Measurements from ENCODE around the gene KLHL29. TPM values are rescaled to one million over a fixed set of nuclear protein-coding genes. Genes with fewer than 3 reads are reported as not detected.
"Not testable (repeated sequence)": the region's sequence is repeated elsewhere in the genome, so short reads cannot be mapped to it uniquely, and the experiment has no call there.

The KLHL29 gene
- polyA plus RNA-seq, 6 donors from 2014 or later: 0.08 to 0.50 (median 0.28) TPM; not detected in 2

- H3K27ac Mint-ChIP-seq: peak overlapping the region in 1 of 6 donors; percentile 80
- no peak for ATAC-seq (ENCODE audit: low read depth in 2 of 2)
- DNase-seq: no peak
- peaks cover 57 to 74% (median 66%) of the 10 kb centered on the region in 3 donors for H3K27me3 Mint-ChIP-seq
- peaks cover 0 to 8% of the 10 kb centered on the region in 2 donors for H3K36me3 Mint-ChIP-seq
- peaks cover 10 to 20% (median 13%) of the 10 kb centered on the region in 3 donors for H3K4me1 Mint-ChIP-seq
- peaks cover 0 to 2% (median 0%) of the 10 kb centered on the region in 7 donors for H3K9me3 Mint-ChIP-seq
- H3K4me3 Mint-ChIP-seq: peak overlapping the region in 1 of 8 donors; percentile 53
Measured at GRCh38 chr2:23388294-23388693, 3.3 kb downstream of the KLHL29 start.

GRCh38 chr2:23388756-23389514, 4.0 kb downstream of the KLHL29 start:
- Mint-ChIP-seq H3K27me3 (peaks cover 57 to 74% (median 66%) of the 10 kb centered on the region in 3 donors), H3K27ac (peak overlapping the region in 3 of 6 donors; percentile 46 to 84 (median 80)), H3K4me1 (peaks cover 10 to 20% (median 13%) of the 10 kb centered on the region in 3 donors), H3K36me3 (peaks cover 0 to 7% of the 10 kb centered on the region in 2 donors), H3K9me3 (no peaks in the 10 kb centered on the region), H3K4me3 (peak overlapping the region in 1 of 8 donors; percentile 53)
- no peak for DNase-seq
- no peak for ATAC-seq (ENCODE audit: low read depth in 2 of 2)

GRCh38 chr2:23390152-23390551, 5.2 kb downstream of the KLHL29 start:
- Mint-ChIP-seq H3K36me3 (no peaks in the 10 kb centered on the region), H3K9me3 (no peaks in the 10 kb centered on the region), H3K27ac (no peak overlapping the region), H3K27me3 (peaks cover 61 to 78% (median 71%) of the 10 kb centered on the region in 3 donors), H3K4me3 (no peak overlapping the region), H3K4me1 (peaks cover 5 to 13% (median 6%) of the 10 kb centered on the region in 3 donors)
- DNase-seq (no peak), ATAC-seq (ENCODE audit: low read depth in 2 of 2) (no peak)

GRCh38 chr2:23391237-23391736, 6.3 kb downstream of the KLHL29 start:
- ATAC-seq (ENCODE audit: low read depth in 2 of 2); H3K4me3 Mint-ChIP-seq; DNase-seq; H3K9me3 Mint-ChIP-seq; H3K27ac Mint-ChIP-seq; H3K36me3 Mint-ChIP-seq: not testable (repeated sequence)
- Mint-ChIP-seq H3K27me3 (peaks cover 62 to 79% (median 74%) of the 10 kb centered on the region in 3 donors), H3K4me1 (peaks cover 2 to 11% (median 3%) of the 10 kb centered on the region in 3 donors)

GRCh38 chr2:23393722-23394121, 8.7 kb downstream of the KLHL29 start:
- no peak overlapping the region for H3K4me3 Mint-ChIP-seq
- no peaks in the 10 kb centered on the region for H3K9me3 Mint-ChIP-seq
- DNase-seq (no peak), ATAC-seq (ENCODE audit: low read depth in 2 of 2) (no peak)
- peaks cover 48 to 69% (median 56%) of the 10 kb centered on the region in 3 donors for H3K27me3 Mint-ChIP-seq
- H3K36me3 Mint-ChIP-seq: no peaks in the 10 kb centered on the region
- no peak overlapping the region for H3K27ac Mint-ChIP-seq
- peaks cover 0 to 6% (median 0%) of the 10 kb centered on the region in 3 donors for H3K4me1 Mint-ChIP-seq

- Mint-ChIP-seq H3K4me1 (peaks cover 0 to 6% (median 0%) of the 10 kb centered on the region in 3 donors), H3K9me3 (no peaks in the 10 kb centered on the region), H3K27me3 (peaks cover 47 to 63% (median 47%) of the 10 kb centered on the region in 3 donors), H3K27ac (no peak overlapping the region), H3K36me3 (no peaks in the 10 kb centered on the region), H3K4me3 (no peak overlapping the region)
- ATAC-seq (ENCODE audit: low read depth in 2 of 2) (no peak), DNase-seq (no peak)
Measured at GRCh38 chr2:23394700-23395099, 9.7 kb downstream of the KLHL29 start.

- Mint-ChIP-seq H3K36me3 (no peaks in the 10 kb centered on the region), H3K27me3 (peaks cover 26 to 52% (median 32%) of the 10 kb centered on the region in 3 donors), H3K9me3 (no peaks in the 10 kb centered on the region), H3K27ac (no peak overlapping the region), H3K4me1 (no peaks in the 10 kb centered on the region), H3K4me3 (no peak overlapping the region)
- no peak for ATAC-seq (ENCODE audit: low read depth in 2 of 2)
- DNase-seq: no peak
Measured at GRCh38 chr2:23397478-23397877, 12.5 kb downstream of the KLHL29 start.

- ATAC-seq (ENCODE audit: low read depth in 2 of 2): no peak
- H3K4me1 Mint-ChIP-seq: peaks cover 10 to 16% (median 16%) of the 10 kb centered on the region in 3 donors
- H3K9me3 Mint-ChIP-seq: no peaks in the 10 kb centered on the region
- no peak for DNase-seq
- no peak overlapping the region for H3K27ac Mint-ChIP-seq
- H3K4me3 Mint-ChIP-seq: no peak overlapping the region
- no peaks in the 10 kb centered on the region for H3K36me3 Mint-ChIP-seq
- H3K27me3 Mint-ChIP-seq: peaks cover 4 to 35% (median 17%) of the 10 kb centered on the region in 3 donors
Measured at GRCh38 chr2:23399674-23400261, 14.8 kb downstream of the KLHL29 start.

GRCh38 chr2:23400703-23401102, 15.7 kb downstream of the KLHL29 start:
- no peaks in the 10 kb centered on the region for H3K9me3 Mint-ChIP-seq
- H3K4me1 Mint-ChIP-seq: peaks cover 11 to 18% (median 17%) of the 10 kb centered on the region in 3 donors
- ATAC-seq (ENCODE audit: low read depth in 2 of 2) (no peak), DNase-seq (no peak)
- no peak overlapping the region for H3K27ac Mint-ChIP-seq
- peaks cover 0 to 25% (median 14%) of the 10 kb centered on the region in 3 donors for H3K27me3 Mint-ChIP-seq
- H3K36me3 Mint-ChIP-seq: no peaks in the 10 kb centered on the region
- H3K4me3 Mint-ChIP-seq: no peak overlapping the region

- no peaks in the 10 kb centered on the region for H3K36me3 Mint-ChIP-seq
- H3K27ac Mint-ChIP-seq: peak overlapping the region in 1 of 6 donors; percentile 88
- H3K9me3 Mint-ChIP-seq: no peaks in the 10 kb centered on the region
- DNase-seq (no peak), ATAC-seq (ENCODE audit: low read depth in 2 of 2) (no peak)
- no peak overlapping the region for H3K4me3 Mint-ChIP-seq
- peaks cover 0 to 16% (median 11%) of the 10 kb centered on the region in 3 donors for H3K27me3 Mint-ChIP-seq
- peaks cover 11 to 18% (median 17%) of the 10 kb centered on the region in 3 donors for H3K4me1 Mint-ChIP-seq
Measured at GRCh38 chr2:23401427-23402204, 16.6 kb downstream of the KLHL29 start.

GRCh38 chr2:23402205-23402740, 17.3 kb downstream of the KLHL29 start:
- no peak overlapping the region for H3K4me3 Mint-ChIP-seq
- peaks cover 0 to 11% (median 10%) of the 10 kb centered on the region in 3 donors for H3K27me3 Mint-ChIP-seq
- DNase-seq (no peak), ATAC-seq (ENCODE audit: low read depth in 2 of 2) (no peak)
- H3K9me3 Mint-ChIP-seq: no peaks in the 10 kb centered on the region
- no peaks in the 10 kb centered on the region for H3K36me3 Mint-ChIP-seq
- H3K4me1 Mint-ChIP-seq: peaks cover 11 to 18% (median 17%) of the 10 kb centered on the region in 3 donors
- H3K27ac Mint-ChIP-seq: no peak overlapping the region

- ATAC-seq (ENCODE audit: low read depth in 2 of 2) (peak; percentile 67 to 68), DNase-seq (no peak)
- Mint-ChIP-seq H3K27me3 (peaks cover 3 to 16% (median 11%) of the 10 kb centered on the region in 3 donors), H3K4me1 (peaks cover 11 to 18% (median 17%) of the 10 kb centered on the region in 3 donors), H3K9me3 (no peaks in the 10 kb centered on the region), H3K27ac (peak overlapping the region in 4 of 6 donors; percentile 22 to 75 (median 40)), H3K36me3 (no peaks in the 10 kb centered on the region), H3K4me3 (peak overlapping the region; percentile 42 to 90 (median 66))
Measured at GRCh38 chr2:23404426-23404825, 19.4 kb downstream of the KLHL29 start.

GRCh38 chr2:23409248-23409647, 24.3 kb downstream of the KLHL29 start:
- H3K9me3 Mint-ChIP-seq: peaks cover 0 to 3% (median 0%) of the 10 kb centered on the region in 7 donors
- peaks cover 15 to 40% (median 31%) of the 10 kb centered on the region in 3 donors for H3K27me3 Mint-ChIP-seq
- DNase-seq: no peak
- ATAC-seq (ENCODE audit: low read depth in 2 of 2): no peak
- H3K36me3 Mint-ChIP-seq: no peaks in the 10 kb centered on the region
- peaks cover 4 to 7% (median 6%) of the 10 kb centered on the region in 3 donors for H3K4me1 Mint-ChIP-seq
- H3K27ac Mint-ChIP-seq: no peak overlapping the region
- H3K4me3 Mint-ChIP-seq: no peak overlapping the region
